ENCODE data around the gene YPEL3.

DNA sequence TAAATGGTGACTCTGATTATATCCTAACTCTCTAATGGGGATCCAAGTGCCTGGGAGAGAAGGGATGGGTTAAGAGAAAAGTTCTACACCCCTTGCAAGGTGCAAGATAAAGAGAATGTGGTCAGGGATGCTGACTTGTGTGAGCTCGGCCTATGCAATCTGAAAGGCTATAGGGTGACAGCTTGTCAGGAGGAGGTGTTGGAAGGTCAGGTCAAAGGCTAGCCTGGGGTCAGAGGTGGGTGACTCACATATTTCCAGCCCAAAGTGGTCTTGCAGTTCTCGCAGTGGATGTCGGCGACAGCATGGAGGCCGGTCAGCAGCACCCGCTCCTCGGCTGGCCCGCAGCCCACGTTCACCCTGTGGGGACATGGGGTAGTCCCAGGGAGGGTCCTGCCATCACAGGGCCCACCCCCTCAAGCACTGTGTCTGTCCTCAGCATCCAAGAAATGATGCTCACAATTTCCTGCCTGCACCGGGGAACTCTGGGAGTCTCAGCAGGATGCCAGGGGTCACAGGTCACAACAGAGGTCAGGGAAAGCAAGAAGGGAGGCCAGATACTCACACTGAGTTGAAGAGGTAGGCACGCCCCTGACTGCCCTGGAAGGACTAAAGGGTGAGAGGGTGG, 1.4 kb downstream of the YPEL3 start:
- TF ChIP-seq, protein P1, sequence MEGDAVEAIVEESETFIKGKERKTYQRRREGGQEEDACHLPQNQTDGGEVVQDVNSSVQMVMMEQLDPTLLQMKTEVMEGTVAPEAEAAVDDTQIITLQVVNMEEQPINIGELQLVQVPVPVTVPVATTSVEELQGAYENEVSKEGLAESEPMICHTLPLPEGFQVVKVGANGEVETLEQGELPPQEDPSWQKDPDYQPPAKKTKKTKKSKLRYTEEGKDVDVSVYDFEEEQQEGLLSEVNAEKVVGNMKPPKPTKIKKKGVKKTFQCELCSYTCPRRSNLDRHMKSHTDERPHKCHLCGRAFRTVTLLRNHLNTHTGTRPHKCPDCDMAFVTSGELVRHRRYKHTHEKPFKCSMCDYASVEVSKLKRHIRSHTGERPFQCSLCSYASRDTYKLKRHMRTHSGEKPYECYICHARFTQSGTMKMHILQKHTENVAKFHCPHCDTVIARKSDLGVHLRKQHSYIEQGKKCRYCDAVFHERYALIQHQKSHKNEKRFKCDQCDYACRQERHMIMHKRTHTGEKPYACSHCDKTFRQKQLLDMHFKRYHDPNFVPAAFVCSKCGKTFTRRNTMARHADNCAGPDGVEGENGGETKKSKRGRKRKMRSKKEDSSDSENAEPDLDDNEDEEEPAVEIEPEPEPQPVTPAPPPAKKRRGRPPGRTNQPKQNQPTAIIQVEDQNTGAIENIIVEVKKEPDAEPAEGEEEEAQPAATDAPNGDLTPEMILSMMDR (conservative IDR thresholded peaks at IDR 0.05 in 1 of 2, IDR thresholded peaks at IDR 0.05 in 1 of 2; ENCODE audit: extremely low read depth in 1 of 2, insufficient read depth in 1 of 2, low read depth in 1 of 2, low read length in 2 of 2), result no peak
- TF ChIP-seq EZH2 (IDR thresholded peaks at IDR 0.05; ENCODE audit: borderline replicate concordance, low read length), result no peak
